SK-N-SH (cell line): ENCODE measurements around the gene LDHA. TPM values are rescaled to one million over a fixed set of nuclear protein-coding genes. Genes with fewer than 3 reads are reported as not detected.

Experiments used
- CTCF ChIA-PET: fragments of 300-600, 350-600 bp; formaldehyde crosslinking; extraction: SDS; loops from one replicate; lab custom pipeline; 2021; lab: Yijun Ruan, JAX
- POLR2A ChIA-PET: fragments of 350-600 bp; sonication (Branson Sonifier 250); formaldehyde crosslinking; extraction: SDS; loops from one replicate; lab custom pipeline; 2020; ENCODE audit warnings: antibody characterized with exemption, inconsistent platforms; lab: Yijun Ruan, JAX
- DNase-seq: peaks from one replicate; pipeline ENCODE4 v3.0.0; 2012
- H2AFZ ChIP-seq: fragments of 200-600 bp; sonication (generic); 2 replicates; pipeline ENCODE4 v1.8.1; 2016; ENCODE audit warnings: antibody characterized with exemption, mild to moderate bottlenecking, low read depth
- H3F3A ChIP-seq: fragments of 200-600 bp; sonication (generic); replicated peaks from 2 replicates; pipeline ENCODE3; 2016; ENCODE audit warnings: antibody characterized with exemption, mild to moderate bottlenecking; ENCODE audit not compliant: insufficient read depth
- H3K27ac ChIP-seq, 2 experiments: fragments of 200-500 bp in 1 of 2; fragments of 200-600 bp in 1 of 2; sonication (Bioruptor generic) in 1 of 2; sonication (generic), shearing (Covaris generic) in 1 of 2; 2 replicates each; pipeline versions ENCODE4 v1.5.1 to v1.6.1; 2014 to 2016; ENCODE audit warnings: low read depth in 2 of 2, inconsistent platforms in 1 of 2, low read length in 1 of 2, mild to moderate bottlenecking in 1 of 2, mixed read lengths in 1 of 2
- H3K27me3 ChIP-seq: fragments of 200-600 bp; sonication (generic), shearing (Covaris generic); 2 replicates; pipeline ENCODE4 v1.6.1; 2016; ENCODE audit warnings: mixed run types; ENCODE audit not compliant: insufficient read depth
- H3K36me3 ChIP-seq, 2 experiments: fragments of 200-500 bp in 1 of 2; fragments of 200-600 bp in 1 of 2; sonication (Bioruptor generic) in 1 of 2; sonication (generic) in 1 of 2; replicated peaks in 1 of 2; 2 replicates each; pipeline versions ENCODE3 to v1.5.1; 2014 to 2016; ENCODE audit warnings: low read length in 1 of 2, mild to moderate bottlenecking in 1 of 2; ENCODE audit not compliant: insufficient read depth in 2 of 2, control insufficient read depth in 1 of 2
- H3K4me1 ChIP-seq, 2 experiments: fragments of 200-500 bp in 1 of 2; fragments of 200-600 bp in 1 of 2; sonication (Bioruptor generic) in 1 of 2; sonication (generic), shearing (Covaris generic) in 1 of 2; 2 replicates each; pipeline versions ENCODE4 v1.5.1 to v1.6.1; 2014 to 2016; ENCODE audit warnings: low read depth in 1 of 2, low read length in 1 of 2, mixed run types in 1 of 2; ENCODE audit not compliant: insufficient read depth in 2 of 2, control insufficient read depth in 1 of 2
- H3K4me2 ChIP-seq: fragments of 200-600 bp; sonication (generic), shearing (Covaris generic); 2 replicates; pipeline ENCODE4 v1.6.1; 2017; ENCODE audit warnings: mixed run types
- H3K4me3 ChIP-seq, 2 experiments: fragments of 200-500 bp in 1 of 2; fragments of 200-600 bp in 1 of 2; sonication (Bioruptor generic) in 1 of 2; sonication (generic), shearing (Covaris generic) in 1 of 2; 2 replicates each; pipeline versions ENCODE4 v1.5.1 to v1.8.1; 2014 to 2016; ENCODE audit warnings: low read depth in 2 of 2, inconsistent platforms in 1 of 2, low read length in 1 of 2, mild to moderate bottlenecking in 1 of 2, mixed read lengths in 1 of 2, moderate library complexity in 1 of 2
- H3K79me2 ChIP-seq: fragments of 200-600 bp; sonication (generic); 2 replicates; pipeline ENCODE4 v1.8.1; 2017; ENCODE audit warnings: mild to moderate bottlenecking; ENCODE audit not compliant: insufficient read depth
- H3K9ac ChIP-seq: fragments of 200-600 bp; sonication (generic); 2 replicates; pipeline ENCODE4 v1.6.1; 2017; ENCODE audit warnings: mixed run types
- H3K9me2 ChIP-seq: fragments of 200-600 bp; sonication (generic); 2 replicates; pipeline ENCODE4 v1.6.1; 2017; ENCODE audit warnings: mixed run types
- H3K9me3 ChIP-seq: fragments of 200-600 bp; sonication (generic); 2 replicates; pipeline ENCODE4 v1.6.1; 2017; ENCODE audit warnings: mixed run types, mild to moderate bottlenecking, moderate library complexity
- H4K20me1 ChIP-seq: fragments of 200-600 bp; sonication (generic); 2 replicates; pipeline ENCODE4 v1.6.1; 2017; ENCODE audit warnings: mild to moderate bottlenecking, mixed run types; ENCODE audit not compliant: insufficient read depth
- EZH2phosphoT487 ChIP-seq: fragments of 200-600 bp; sonication (generic); IDR thresholded peaks from 2 replicates; pipeline ENCODE4 v1.6.1; 2017; ENCODE audit warnings: low read depth, mixed run types, mild to moderate bottlenecking, antibody characterized with exemption, moderate library complexity, borderline replicate concordance
- FOSL2 ChIP-seq: IDR thresholded peaks from 2 replicates; pipeline ENCODE4 v1.4.0; 2012; ENCODE audit warnings: low read depth, mild to moderate bottlenecking, moderate library complexity, borderline replicate concordance
- FOXJ3 ChIP-seq: sonication (generic); formaldehyde crosslinking; IDR thresholded peaks from 2 replicates; pipeline ENCODE4 v1.5.1; 2020; ENCODE audit warnings: mild to moderate bottlenecking, missing genetic modification reagents
- GABPA ChIP-seq: IDR thresholded peaks from 2 replicates; pipeline ENCODE4 v1.4.0; 2012; ENCODE audit warnings: low read depth, mild to moderate bottlenecking
- GATA2 ChIP-seq: sonication (generic); formaldehyde crosslinking; IDR thresholded peaks from 2 replicates; pipeline ENCODE4 v1.5.0; 2020; ENCODE audit warnings: mild to moderate bottlenecking, missing genetic modification reagents
- JUND ChIP-seq: IDR thresholded peaks from 2 replicates; pipeline ENCODE4 v1.4.0; 2012
- MEF2A ChIP-seq: IDR thresholded peaks from 2 replicates; pipeline ENCODE4 v1.4.0; 2012; ENCODE audit warnings: low read depth, borderline replicate concordance
- NFIC ChIP-seq: IDR thresholded peaks from 2 replicates; pipeline ENCODE4 v1.4.0; 2012; ENCODE audit warnings: borderline replicate concordance
- NRF1 ChIP-seq: IDR thresholded peaks from 2 replicates; pipeline ENCODE4 v1.6.1; 2012; ENCODE audit warnings: low read depth, mild to moderate bottlenecking, low read length
- RAD21 ChIP-seq: IDR thresholded peaks from 2 replicates; pipeline ENCODE4 v1.6.1; 2012; ENCODE audit warnings: mild to moderate bottlenecking, low read length
- RCOR1 ChIP-seq: fragments of 150-350 bp; IDR thresholded peaks from 2 replicates; pipeline ENCODE4 v1.6.1; 2017; ENCODE audit warnings: antibody characterized with exemption, low read length
- SMC3 ChIP-seq: IDR thresholded peaks from 2 replicates; pipeline ENCODE4 v1.6.1; 2012; ENCODE audit warnings: low read depth, low read length, improper control_type of control experiment
- TAF1 ChIP-seq: IDR thresholded peaks from 2 replicates; pipeline ENCODE4 v1.6.1; 2012; ENCODE audit warnings: low read depth, mild to moderate bottlenecking, low read length, moderate library complexity, borderline replicate concordance
- TCF12 ChIP-seq: IDR thresholded peaks from 2 replicates; pipeline ENCODE4 v1.4.0; 2012
- TEAD4 ChIP-seq: IDR thresholded peaks from 2 replicates; pipeline ENCODE4 v1.4.0; 2012; ENCODE audit warnings: mild to moderate bottlenecking, borderline replicate concordance; ENCODE audit not compliant: insufficient read depth
- YY1 ChIP-seq: IDR thresholded peaks from 2 replicates; pipeline ENCODE4 v1.4.0; 2012; ENCODE audit warnings: low read depth, mild to moderate bottlenecking
- WGBS: methylation state at CpG from one replicate; pipeline ENCODE4 v1.1.6; 2017; ENCODE audit warnings: low lambda C conversion rate; 5-methylcytosine and 5-hydroxymethylcytosine counted together
- polyA plus RNA-seq, 3 experiments: library from polyadenylated mRNA; depleted of rRNA; stranded (reverse); fragments of >200 nt; gene quantifications; 2 replicates each; pipeline ENCODE4 v1.2.3, GENCODE V29; 2012
- TF ChIP-seq, protein P1 (sequence below): fragments of 200-600 bp; sonication (generic); IDR thresholded peaks from 2 replicates; pipeline ENCODE4 v1.6.1; 2017; ENCODE audit warnings: antibody characterized with exemption, mild to moderate bottlenecking, moderate library complexity
- TF ChIP-seq, protein P2 (sequence below): IDR thresholded peaks from 2 replicates; pipeline ENCODE4 v1.6.1; 2012; ENCODE audit warnings: mild to moderate bottlenecking, low read depth, low read length, moderate library complexity
- TF ChIP-seq, protein P3 (sequence below): fragments of 150-350 bp; IDR thresholded peaks from 2 replicates; pipeline ENCODE4 v1.6.1; 2016; ENCODE audit warnings: mild to moderate bottlenecking, low read depth, low read length

LDHA gene
- polyA plus RNA-seq, 1 of the 3 experiments (the other 2 are of a cell fraction): 524 TPM

DNA sequence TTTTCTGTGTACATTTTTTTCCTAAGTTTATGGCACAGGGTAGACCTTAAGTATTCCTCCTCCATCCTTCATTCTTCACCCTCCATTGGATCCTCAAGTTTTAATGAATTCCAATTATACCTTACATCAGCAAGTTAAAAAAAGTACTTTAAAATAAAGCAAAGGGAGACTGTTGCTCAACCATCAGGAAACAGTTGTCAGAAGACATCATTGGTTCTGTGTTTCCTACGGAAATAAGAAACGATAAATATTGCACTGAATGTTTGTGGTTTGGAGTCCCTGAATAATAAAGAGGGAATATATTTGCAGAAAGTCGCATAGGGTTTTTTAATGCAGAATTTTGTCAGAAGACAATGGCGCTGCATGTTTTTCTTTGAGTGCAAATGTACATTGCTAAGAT lies 28.1 kb upstream of the LDHA start:
- CTCF ChIA-PET: interaction anchor here (1.0 to 1.1 kb wide), 2 partner anchors 9 to 13 kb away, joined by 3 read pairs; no protein-coding TSS in a partner anchor
- peak overlapping the region in 1 of 2 experiments; percentile 79; a peak in 2 of 4 replicates for H3K27ac ChIP-seq
- H3K79me2 ChIP-seq: no peaks in the 10 kb centered on the region
- H3K4me1 ChIP-seq: peaks cover 5 to 7% of the 10 kb centered on the region in 2 experiments; a peak in 3 of 4 replicates
- H3K9me3 ChIP-seq: no peaks in the 10 kb centered on the region
- POLR2A ChIA-PET: interaction anchor here (1.0 to 3.3 kb wide), 2 partner anchors 18 to 29 kb away, joined by 4 to 28 read pairs; partner anchors contain the start of gene LDHA
- H3K9ac ChIP-seq: no peak overlapping the region
- H4K20me1 ChIP-seq: no peaks in the 10 kb centered on the region
- H2AFZ ChIP-seq: no peak overlapping the region
- DNase-seq: no peak
- no peak for TF ChIP-seq GABPA
- TF ChIP-seq JUND: no peak
- TF ChIP-seq FOSL2: no peak
- no peak for TF ChIP-seq TAF1
- no peak for TF ChIP-seq RCOR1
- TF ChIP-seq FOXJ3 (CRISPR knock-in tag): no peak
- TF ChIP-seq NRF1: no peak
- TF ChIP-seq, protein P1, sequence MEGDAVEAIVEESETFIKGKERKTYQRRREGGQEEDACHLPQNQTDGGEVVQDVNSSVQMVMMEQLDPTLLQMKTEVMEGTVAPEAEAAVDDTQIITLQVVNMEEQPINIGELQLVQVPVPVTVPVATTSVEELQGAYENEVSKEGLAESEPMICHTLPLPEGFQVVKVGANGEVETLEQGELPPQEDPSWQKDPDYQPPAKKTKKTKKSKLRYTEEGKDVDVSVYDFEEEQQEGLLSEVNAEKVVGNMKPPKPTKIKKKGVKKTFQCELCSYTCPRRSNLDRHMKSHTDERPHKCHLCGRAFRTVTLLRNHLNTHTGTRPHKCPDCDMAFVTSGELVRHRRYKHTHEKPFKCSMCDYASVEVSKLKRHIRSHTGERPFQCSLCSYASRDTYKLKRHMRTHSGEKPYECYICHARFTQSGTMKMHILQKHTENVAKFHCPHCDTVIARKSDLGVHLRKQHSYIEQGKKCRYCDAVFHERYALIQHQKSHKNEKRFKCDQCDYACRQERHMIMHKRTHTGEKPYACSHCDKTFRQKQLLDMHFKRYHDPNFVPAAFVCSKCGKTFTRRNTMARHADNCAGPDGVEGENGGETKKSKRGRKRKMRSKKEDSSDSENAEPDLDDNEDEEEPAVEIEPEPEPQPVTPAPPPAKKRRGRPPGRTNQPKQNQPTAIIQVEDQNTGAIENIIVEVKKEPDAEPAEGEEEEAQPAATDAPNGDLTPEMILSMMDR: no peak
- no peak for TF ChIP-seq EZH2phosphoT487
- TF ChIP-seq SMC3: no peak
- no peak for TF ChIP-seq MEF2A
- no peak for TF ChIP-seq TCF12
- TF ChIP-seq NFIC: no peak
- H3K9me2 ChIP-seq: no peaks in the 10 kb centered on the region
- no peaks in the 10 kb centered on the region for H3K27me3 ChIP-seq
- peaks cover 20% of the 10 kb centered on the region for H3F3A ChIP-seq
- no peak overlapping the region for H3K4me3 ChIP-seq
- 92% methylated on average over 4 of the region's 4 CpGs for WGBS
- H3K4me2 ChIP-seq: no peak overlapping the region
- H3K36me3 ChIP-seq: peaks cover 44 to 49% of the 10 kb centered on the region in 2 experiments

DNA sequence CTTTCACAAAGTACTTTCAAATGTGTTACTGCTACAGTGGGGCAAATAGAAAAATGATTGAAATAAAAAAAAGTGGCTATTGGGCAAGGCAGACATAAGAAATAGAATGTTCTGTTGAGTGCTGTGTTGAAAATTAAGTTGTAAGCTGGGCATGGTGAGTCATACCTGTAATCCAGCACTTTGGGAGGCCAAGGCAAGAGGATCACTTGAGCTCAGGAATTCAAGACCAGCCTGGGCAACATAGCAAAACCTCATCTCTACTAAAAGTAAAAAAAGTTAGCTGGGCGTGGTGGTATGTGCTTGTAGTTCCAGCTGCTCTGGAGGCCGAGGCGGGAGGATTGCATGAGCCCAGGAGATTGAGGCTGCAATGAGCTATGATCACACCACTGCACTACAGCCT lies 26.9 kb upstream of the LDHA start:
- H4K20me1 ChIP-seq: no peaks in the 10 kb centered on the region
- peaks cover 35 to 51% of the 10 kb centered on the region in 2 experiments for H3K36me3 ChIP-seq
- TF ChIP-seq, protein P2, sequence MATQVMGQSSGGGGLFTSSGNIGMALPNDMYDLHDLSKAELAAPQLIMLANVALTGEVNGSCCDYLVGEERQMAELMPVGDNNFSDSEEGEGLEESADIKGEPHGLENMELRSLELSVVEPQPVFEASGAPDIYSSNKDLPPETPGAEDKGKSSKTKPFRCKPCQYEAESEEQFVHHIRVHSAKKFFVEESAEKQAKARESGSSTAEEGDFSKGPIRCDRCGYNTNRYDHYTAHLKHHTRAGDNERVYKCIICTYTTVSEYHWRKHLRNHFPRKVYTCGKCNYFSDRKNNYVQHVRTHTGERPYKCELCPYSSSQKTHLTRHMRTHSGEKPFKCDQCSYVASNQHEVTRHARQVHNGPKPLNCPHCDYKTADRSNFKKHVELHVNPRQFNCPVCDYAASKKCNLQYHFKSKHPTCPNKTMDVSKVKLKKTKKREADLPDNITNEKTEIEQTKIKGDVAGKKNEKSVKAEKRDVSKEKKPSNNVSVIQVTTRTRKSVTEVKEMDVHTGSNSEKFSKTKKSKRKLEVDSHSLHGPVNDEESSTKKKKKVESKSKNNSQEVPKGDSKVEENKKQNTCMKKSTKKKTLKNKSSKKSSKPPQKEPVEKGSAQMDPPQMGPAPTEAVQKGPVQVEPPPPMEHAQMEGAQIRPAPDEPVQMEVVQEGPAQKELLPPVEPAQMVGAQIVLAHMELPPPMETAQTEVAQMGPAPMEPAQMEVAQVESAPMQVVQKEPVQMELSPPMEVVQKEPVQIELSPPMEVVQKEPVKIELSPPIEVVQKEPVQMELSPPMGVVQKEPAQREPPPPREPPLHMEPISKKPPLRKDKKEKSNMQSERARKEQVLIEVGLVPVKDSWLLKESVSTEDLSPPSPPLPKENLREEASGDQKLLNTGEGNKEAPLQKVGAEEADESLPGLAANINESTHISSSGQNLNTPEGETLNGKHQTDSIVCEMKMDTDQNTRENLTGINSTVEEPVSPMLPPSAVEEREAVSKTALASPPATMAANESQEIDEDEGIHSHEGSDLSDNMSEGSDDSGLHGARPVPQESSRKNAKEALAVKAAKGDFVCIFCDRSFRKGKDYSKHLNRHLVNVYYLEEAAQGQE: no peak
- TF ChIP-seq RAD21: no peak
- TF ChIP-seq, protein P3, sequence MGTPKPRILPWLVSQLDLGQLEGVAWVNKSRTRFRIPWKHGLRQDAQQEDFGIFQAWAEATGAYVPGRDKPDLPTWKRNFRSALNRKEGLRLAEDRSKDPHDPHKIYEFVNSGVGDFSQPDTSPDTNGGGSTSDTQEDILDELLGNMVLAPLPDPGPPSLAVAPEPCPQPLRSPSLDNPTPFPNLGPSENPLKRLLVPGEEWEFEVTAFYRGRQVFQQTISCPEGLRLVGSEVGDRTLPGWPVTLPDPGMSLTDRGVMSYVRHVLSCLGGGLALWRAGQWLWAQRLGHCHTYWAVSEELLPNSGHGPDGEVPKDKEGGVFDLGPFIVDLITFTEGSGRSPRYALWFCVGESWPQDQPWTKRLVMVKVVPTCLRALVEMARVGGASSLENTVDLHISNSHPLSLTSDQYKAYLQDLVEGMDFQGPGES: no peak
- TF ChIP-seq TCF12: no peak
- TF ChIP-seq GATA2: no peak
- no peak for TF ChIP-seq MEF2A
- TF ChIP-seq TEAD4: no peak
- no peak for TF ChIP-seq YY1
- TF ChIP-seq TAF1: no peak
- TF ChIP-seq GABPA: no peak
- TF ChIP-seq NRF1: no peak
- TF ChIP-seq FOSL2: no peak
- no peak for TF ChIP-seq EZH2phosphoT487
- POLR2A ChIA-PET: no interaction called here
- H3K27ac ChIP-seq: peak overlapping the region in 1 of 2 experiments; percentile 15; a peak in 2 of 4 replicates
- peaks cover 15% of the 10 kb centered on the region for H3F3A ChIP-seq
- H3K9me3 ChIP-seq: no peaks in the 10 kb centered on the region
- CTCF ChIA-PET: no interaction called here
- H3K4me3 ChIP-seq: no peak overlapping the region
- peaks cover 5 to 7% of the 10 kb centered on the region in 2 experiments; a peak in 3 of 4 replicates for H3K4me1 ChIP-seq
- H3K27me3 ChIP-seq: no peaks in the 10 kb centered on the region
- no peaks in the 10 kb centered on the region for H3K79me2 ChIP-seq
- 100% methylated on average over 3 of the region's 3 CpGs for WGBS
- no peaks in the 10 kb centered on the region for H3K9me2 ChIP-seq
- no peak overlapping the region for H2AFZ ChIP-seq
- no peak overlapping the region for H3K4me2 ChIP-seq
- H3K9ac ChIP-seq: no peak overlapping the region
- no peak for DNase-seq
